CD4-positive, alpha-beta T cell treated with Interleukin-17A for 4 hours (primary cell): ENCODE measurements around the gene GPR39.
"Not testable (repeated sequence)": the region's sequence is repeated elsewhere in the genome, so short reads cannot be mapped to it uniquely, and the experiment has no call there.

Experiments used
- DNase-seq: peaks from one replicate; pipeline ENCODE4 v3.0.0-alpha.2; 2020; ENCODE audit warnings: mixed read lengths

GPR39 gene

DNA sequence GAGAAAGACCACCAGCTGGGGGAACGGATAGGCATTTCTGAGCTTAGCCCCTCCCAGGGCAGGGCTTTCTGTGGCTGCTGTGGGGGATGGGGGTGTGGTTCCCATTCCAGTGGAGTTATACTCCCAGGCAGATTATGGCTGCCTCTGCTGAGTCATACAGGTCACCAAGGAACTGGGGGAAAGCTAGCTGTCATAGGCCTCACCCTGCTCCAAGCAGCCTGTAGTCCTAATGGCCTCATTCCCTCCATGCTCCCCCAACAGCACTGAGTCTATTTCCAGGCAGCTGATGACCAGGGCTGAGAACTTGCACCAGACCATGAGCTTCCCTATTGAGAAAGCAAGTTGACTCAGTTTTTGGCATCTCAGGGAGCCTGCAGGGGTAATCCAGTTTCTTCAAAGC lies 87.1 kb downstream of the GPR39 start:
- no peak for DNase-seq

DNA sequence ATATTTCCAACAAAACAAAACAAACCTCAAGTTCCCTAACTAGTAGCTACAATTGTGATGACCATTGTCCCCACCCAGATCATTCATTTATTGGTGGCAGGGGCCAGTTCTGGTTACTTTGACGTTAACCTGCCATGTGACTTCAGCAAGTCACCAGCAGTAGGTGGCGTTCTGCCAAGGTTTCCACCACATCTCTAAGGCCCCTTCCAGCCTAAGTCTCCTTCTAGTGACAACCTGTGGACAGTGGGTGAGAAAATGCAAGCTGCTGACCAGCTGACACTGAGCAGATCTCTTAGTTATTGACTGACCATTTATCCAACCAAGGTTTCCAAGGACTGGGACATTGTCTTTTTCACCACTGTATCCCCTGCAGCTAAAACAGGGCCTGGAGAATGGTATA lies 98.4 kb downstream of the GPR39 start:
- no peak for DNase-seq

- DNase-seq = no peak
These were observed 100.8 kb downstream of the GPR39 start for GRCh38 chr2:132517386-132517785.

DNA sequence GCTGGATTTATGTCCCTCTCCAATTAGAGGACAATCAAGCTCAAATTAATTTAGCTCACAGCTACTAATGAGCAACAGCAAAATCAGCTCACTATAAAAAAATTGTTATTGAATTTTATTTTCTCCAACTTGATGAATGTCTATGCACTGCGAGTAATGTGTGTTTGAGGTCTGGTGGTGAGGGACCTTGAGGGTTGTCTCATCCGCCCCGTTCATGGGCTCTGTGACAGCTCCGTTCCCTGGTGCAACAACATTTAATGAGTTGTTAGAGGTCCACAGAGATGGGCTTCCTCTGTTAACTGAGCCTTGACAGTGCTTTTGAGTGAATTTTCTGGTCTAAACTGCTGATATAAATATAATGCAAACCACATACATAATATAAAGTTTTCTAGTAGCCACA lies 101.7 kb downstream of the GPR39 start:
- DNase-seq = no peak

DNA sequence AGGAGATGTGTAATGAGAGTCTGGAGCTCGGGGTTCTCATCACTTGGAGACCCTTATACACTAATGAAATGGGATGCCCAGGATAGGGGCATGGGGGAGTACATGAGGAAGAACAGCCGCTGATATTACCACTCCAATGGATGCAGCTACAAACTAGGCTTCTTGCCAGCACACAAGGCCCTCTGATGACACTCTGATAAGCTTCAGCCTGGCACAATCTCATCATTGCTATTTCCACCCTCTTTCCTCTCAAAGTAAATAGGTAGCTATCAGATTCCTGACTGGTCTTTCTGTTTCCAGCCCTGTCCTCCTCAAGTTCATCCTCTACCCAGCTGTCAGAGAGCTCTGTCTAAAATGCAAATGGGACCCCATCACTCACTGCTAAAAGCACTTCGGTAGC lies 103.0 kb downstream of the GPR39 start:
- no peak for DNase-seq

GRCh38 chr2:132521341-132521740 lies 104.7 kb downstream of the GPR39 start:
- no peak for DNase-seq

DNA sequence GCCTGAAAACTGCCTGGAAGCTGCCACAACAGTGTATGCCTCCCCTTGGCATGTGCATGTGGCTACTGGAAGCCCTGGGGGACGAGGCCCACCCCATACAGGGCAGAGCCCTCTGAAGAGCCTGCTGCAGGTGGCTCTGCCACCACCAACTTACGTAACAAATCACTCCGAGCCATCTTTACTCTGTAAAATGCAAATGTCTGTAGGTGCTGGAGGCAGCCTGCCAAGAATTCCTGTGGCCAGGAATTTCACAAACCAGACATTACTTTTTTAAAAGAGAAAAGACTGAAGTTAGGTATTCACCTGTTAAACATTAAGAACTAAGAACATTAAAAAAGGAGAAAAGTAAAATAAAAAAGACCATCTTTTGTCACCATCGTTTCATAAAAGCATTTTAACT lies 106.3 kb downstream of the GPR39 start:
- no peak for DNase-seq

DNA sequence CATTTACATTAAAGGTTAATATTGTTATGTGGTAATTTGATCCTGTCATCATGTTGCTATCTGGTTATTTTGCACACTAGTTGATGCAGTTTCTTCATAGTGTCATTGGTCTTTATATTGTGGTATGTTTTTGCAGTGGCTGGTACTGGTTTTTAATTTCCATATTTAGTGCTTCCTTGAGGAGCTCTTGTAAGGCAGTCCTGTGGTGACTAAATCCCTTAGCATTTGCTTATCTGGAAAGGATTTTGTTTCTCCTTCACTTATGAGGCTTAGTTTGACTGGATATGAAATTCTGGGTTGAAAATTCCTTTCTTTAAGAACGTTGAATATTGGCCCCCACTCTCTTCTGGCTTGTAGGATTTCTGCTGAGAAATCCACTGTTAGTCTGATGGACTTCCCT lies 120.5 kb downstream of the GPR39 start:
- not testable (repeated sequence) for DNase-seq

- no peak for DNase-seq
These were observed 121.8 kb downstream of the GPR39 start for GRCh38 chr2:132538331-132538855.

DNA sequence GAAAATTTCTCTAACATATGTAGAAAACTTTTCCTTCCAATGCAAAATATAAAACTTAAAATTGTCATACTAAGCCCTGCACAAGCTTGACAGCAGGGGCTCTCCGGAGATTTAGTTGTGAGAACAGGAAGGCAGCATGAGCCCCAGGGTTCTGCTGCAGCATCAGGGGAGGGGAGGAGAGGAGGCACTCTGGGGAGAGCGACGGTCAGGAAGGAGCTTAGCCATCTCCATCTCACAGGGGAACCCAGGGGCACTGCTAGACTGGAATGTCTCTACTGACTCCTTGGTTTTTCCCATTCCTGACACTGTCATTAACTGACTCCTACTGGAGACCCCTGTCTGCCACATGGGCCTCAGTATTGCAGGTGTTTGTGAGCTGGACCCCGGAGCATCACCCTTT lies 123.6 kb downstream of the GPR39 start:
- no peak for DNase-seq

DNA sequence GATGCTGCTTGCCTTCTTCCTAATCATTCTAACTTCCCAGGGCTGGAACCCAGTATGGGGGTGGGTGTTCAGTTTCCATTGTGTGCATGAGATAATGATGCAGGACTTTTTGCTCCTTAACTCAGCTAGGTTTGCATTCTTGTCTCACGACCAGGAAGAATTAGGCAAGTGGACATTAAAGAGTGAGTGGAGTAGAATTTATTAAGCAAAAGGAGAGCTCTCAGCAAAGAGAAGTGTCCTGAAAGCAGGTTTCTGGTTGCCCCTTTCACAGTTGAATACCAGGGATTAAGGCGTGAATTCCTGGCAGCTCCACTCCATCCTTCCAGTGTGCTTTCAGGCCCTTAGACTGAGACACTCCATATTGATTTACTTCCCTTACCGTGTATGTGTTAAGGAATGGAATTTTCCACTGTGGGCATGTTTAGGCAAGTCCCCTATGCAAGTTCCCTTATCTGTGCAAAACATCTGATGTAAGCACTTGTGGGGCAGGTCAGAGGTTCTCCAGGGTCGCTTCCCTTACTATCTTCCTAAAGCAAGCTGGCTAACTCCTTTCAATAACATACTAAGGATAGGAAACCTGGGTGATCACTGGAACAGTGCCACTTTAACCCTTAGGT lies 126.5 kb downstream of the GPR39 start:
- DNase-seq = no peak

DNA sequence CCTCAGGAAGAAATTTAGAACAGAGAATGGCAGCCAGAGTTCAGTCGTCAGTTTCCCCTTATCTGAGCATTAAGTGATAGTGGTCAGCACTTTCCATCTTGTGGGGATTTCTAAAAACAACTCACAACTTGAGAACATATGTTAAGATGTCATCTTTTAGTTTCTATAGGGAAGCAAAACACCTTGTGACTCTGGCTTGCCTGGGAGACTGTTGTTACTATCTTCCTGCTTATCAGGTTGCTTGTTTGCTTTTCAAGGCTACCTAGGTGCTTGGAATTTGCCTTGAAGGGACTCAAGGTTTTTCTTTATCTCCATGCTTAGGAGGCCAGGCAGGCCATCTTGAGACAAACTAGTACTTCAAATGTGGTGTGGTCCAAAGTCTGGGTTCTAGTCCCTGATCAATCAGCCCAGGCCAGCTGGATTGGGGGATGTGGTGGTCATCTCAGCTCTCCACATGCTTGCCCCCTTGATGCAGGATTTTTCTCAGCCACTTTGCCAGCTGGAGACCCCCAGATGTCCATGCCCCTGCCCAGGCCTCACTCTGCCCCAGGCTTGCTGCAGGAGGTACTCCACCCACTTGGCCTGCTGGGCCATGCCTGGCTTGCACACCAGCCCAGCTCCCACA lies 127.5 kb downstream of the GPR39 start:
- DNase-seq = no peak

DNA sequence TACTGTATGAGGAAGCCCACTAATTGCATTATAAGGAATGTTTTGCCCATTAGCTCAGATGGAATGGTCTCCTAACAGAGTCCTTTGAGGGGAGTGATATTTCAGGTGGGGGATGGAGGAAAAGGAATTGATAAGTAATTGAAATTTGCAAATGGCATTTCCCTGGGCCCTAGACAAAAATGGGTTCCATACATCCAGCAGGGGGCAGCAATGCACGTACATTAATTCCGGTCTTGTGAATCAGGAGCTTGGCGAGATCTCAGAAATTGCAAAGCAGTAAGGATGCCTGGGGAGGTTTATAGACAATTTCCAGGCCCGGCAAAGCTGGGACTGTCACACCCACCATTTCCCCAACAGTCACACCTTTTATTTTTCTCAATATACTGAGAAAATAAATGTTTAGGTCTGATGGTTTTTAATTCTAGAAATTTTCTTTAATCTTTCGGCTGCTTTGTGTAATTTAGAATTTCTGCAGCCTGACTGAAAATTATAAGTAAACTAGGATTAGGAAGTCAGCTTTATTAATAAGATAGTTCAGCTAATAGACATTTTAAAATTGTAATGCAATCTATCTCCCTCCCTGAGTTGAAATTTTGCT lies 130.6 kb downstream of the GPR39 start:
- peak; percentile 14 for DNase-seq

DNA sequence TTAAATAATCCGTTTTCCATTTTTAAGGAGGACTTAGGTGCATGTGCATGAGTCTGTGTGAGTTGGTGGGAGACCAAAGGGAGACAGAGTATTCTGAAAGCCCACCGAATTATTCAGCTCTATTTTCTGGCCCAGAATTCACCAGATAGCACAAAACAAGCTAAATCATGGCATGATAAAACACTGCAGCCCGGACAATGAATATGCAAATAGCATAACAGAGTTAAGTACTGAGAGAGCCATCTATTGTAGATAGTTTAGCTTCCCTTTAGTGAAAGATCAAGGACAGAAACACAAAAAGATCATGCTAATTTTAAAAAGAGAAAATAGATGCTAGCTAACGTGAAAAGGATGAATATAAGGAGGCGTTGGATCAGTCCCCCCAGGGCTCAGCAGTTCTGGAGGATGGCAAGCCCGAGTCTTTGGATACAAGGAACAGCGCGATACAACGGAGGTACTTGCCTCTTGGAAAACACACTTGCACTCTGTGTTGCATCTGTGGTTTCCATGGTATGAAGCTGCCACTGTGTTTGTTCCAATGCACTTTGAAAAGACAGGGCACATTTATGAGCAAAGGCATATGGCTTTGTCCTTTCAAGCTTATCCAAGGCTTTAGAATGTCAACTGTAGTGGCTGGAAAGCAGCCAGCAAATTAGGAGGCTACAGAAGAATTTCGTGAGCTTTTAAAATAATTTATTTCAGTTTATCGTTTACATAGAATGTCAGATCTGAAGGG lies 133.5 kb downstream of the GPR39 start:
- DNase-seq = no peak

DNA sequence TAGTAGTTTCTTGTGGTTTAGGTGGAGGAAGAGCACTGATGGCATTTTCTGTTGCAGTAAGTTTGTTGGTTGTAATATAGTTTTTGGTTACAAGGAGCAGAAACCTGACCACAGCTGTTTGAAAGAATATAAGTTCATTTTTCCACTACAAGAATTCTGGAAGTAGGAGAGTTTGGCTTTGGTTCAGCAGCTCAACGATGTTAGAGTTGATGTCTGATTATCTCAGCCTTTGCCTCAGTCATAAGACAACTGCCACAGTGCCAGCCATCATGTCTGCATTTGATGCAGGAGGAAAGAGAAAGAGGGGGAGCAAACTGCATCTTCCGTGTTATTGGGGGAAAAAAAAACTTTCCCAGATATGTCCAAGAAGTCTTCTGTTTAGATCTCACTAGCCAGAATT lies 134.3 kb downstream of the GPR39 start:
- no peak for DNase-seq

- DNase-seq = no peak
These were observed 141.1 kb downstream of the GPR39 start for GRCh38 chr2:132557694-132558093.

GRCh38 chr2:132559326-132559725 lies 142.7 kb downstream of the GPR39 start:
- DNase-seq = no peak

DNA sequence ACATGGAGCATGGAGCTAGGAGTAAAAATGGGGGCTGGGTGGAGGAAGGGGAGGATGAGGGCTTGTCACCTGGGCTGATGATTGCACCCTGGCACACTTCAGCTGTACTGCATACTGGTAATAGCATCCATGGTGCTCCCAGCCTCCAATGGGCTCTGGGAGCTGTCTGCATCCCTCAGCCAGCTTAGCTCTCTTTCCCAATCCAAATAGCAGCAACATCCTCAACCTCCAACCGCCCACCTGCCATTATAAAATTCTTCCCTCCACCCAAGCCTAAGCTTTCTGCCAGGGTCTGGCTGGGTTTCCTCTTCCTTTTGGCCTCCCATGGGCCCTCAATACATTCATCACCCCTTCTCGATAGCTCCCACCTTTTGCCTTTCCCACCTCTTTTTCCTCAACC lies 143.3 kb downstream of the GPR39 start:
- no peak for DNase-seq

- DNase-seq = no peak
These were observed 144.0 kb downstream of the GPR39 start for GRCh38 chr2:132560562-132560961.

DNA sequence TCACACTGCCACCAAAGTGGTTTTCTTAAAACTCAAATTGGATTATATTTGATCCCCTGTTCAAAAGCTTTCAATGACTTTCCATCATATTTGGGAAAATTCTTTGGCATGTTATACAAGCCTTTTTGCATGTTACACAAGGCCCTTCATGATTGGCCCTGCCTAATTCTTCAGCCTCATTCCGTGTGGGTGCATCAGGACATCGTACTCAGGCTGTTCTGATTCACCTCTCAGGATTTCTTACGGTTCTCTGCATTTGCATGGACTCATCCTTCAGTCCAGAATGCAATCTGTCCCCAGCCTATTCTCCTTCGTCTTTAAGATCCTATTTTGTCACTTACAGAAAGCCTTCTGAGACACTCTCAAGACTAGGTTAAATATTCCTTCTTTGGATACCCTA lies 145.6 kb downstream of the GPR39 start:
- no peak for DNase-seq

DNA sequence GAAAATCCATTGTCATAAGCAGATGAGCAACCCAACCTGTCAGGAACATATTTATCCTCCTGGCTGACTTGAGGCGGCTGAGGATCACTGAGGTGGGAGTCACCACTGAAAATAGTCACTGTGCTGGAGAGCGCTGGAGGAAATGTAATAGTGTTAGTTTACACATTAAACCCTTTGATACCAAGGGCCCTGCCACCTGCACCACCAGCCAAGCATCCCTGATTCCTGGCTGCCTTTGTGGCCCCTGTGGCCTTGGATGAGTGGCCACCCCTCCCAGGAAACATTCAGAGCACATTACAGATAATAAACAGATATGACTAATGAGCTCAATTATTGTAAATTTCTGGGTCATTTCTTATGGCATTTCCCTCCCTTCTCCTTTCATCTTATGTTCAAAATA lies 147.5 kb downstream of the GPR39 start:
- DNase-seq = no peak

DNA sequence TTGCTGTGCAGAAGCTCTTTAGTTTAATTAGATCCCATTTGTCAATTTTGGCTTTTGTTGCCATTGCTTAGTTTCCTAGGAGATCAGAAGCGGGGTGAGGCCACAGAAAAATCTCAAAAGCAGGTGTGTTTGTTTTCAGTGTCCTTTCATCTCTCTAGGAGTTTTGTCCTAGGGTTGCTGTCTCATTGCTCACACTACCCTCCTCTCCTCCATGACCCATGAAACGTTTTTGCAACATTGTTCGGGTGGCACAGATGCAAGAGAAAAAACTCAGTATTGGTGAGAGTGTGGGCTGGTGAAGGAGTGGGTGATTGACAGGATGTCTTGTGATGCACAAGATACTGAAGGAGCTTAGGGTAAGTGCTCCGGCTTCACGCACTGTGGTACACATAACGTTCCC lies 149.8 kb downstream of the GPR39 start:
- DNase-seq = no peak

- no peak for DNase-seq
These were observed 151.1 kb downstream of the GPR39 start for GRCh38 chr2:132567682-132568081.

DNA sequence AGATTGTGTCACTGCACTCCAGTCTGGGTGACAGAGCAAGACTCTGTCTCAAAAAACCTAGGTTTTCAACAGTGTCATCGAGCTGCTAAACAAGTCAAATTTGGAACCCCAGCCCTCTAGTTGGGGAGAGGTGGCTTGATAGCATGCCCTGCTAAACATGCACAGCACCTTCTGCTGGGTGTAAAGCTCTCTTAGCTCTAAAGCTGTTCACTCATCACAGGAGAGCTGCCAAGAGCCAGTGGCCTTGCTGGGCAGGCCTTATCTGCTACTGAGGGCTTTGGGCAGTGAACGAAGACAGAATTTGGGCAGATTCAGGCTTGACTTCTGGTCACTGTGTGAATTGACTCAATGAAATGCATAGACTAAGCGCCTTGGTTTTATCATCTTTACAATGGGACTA lies 152.1 kb downstream of the GPR39 start:
- DNase-seq = no peak
